Loucy (cell line): ENCODE results near the gene ATP8A1.

ENCODE experiments used
- EZH2phosphoT487 ChIP-seq: fragments of 200-600 bp; IDR thresholded peaks from 2 replicates; pipeline ENCODE4 v1.6.1; 2018; ENCODE audit warnings: antibody characterized with exemption, mild to moderate bottlenecking, moderate library complexity, borderline replicate concordance
- TF ChIP-seq, protein P1 (sequence below): fragments of 200-600 bp; sonication (generic); conservative IDR thresholded peaks from 2 replicates; pipeline ENCODE4 v1.5.1; 2014; ENCODE audit warnings: mild to moderate bottlenecking, antibody characterized with exemption, low read length

DNA sequence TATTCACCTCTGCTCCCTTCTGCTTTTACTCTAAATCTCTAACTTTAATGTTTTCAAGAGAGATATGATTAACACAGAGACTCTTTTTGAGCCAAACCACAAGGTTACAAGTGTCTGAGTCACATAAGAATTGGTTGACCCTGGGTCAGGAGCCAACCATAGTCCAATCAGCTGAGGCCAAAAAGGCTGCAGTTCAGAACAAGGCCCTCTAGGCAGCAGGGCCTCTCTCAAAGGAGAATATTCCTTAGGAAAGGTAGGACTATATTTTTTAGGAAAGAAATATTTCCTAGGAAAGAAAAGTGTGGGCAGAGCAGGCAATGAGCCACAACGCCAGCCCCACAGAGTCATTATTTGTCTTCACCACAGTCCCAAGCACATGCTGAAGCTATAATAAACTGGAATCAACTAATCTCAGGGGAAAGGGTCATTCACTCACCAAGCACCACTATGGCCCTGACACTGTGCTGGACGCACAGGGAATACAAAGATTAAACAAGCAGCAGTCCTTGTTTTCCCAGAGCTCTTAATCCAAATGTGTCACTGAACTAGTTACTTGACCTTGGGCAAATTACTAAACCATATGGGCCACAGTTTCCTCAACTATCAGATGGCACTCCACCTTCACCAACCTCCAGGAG, 2.2 kb downstream of the ATP8A1 start:
- TF ChIP-seq, protein P1, sequence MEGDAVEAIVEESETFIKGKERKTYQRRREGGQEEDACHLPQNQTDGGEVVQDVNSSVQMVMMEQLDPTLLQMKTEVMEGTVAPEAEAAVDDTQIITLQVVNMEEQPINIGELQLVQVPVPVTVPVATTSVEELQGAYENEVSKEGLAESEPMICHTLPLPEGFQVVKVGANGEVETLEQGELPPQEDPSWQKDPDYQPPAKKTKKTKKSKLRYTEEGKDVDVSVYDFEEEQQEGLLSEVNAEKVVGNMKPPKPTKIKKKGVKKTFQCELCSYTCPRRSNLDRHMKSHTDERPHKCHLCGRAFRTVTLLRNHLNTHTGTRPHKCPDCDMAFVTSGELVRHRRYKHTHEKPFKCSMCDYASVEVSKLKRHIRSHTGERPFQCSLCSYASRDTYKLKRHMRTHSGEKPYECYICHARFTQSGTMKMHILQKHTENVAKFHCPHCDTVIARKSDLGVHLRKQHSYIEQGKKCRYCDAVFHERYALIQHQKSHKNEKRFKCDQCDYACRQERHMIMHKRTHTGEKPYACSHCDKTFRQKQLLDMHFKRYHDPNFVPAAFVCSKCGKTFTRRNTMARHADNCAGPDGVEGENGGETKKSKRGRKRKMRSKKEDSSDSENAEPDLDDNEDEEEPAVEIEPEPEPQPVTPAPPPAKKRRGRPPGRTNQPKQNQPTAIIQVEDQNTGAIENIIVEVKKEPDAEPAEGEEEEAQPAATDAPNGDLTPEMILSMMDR: peak; percentile 22; the same call in 1 of the 2 replicates
- TF ChIP-seq EZH2phosphoT487: no peak
